Retinal pigment epithelial cell (primary cell): ENCODE measurements around the gene ATP8B4.
A peak's percentile ranks its signal among the peaks of the same experiment; 100 is the strongest.
"Not testable (repeated sequence)": the region's sequence is repeated elsewhere in the genome, so short reads cannot be mapped to it uniquely, and the experiment has no call there.

Source experiments
- DNase-seq: peaks from one replicate; pipeline ENCODE4 v3.0.0-alpha.2; 2010; ENCODE audit warnings: low read depth
- H3K4me3 ChIP-seq: 2 replicates; pipeline ENCODE4 v1.5.1; 2011; ENCODE audit warnings: mild to moderate bottlenecking, low read length, control low read depth, moderate library complexity
- CTCF ChIP-seq: conservative IDR thresholded peaks from 2 replicates; pipeline ENCODE4 v1.5.1; 2011; ENCODE audit warnings: low read depth, low read length, control low read depth, inconsistent platforms

Gene ATP8B4

GRCh38 chr15:49964061-49964460, 155.0 kb downstream of the ATP8B4 start:
- no peak for DNase-seq
- TF ChIP-seq CTCF: no peak
- H3K4me3 ChIP-seq: no peak overlapping the region

- not testable (repeated sequence) for H3K4me3 ChIP-seq, DNase-seq
Observed at GRCh38 chr15:49963033-49963772, 155.8 kb downstream of the ATP8B4 start.

DNA sequence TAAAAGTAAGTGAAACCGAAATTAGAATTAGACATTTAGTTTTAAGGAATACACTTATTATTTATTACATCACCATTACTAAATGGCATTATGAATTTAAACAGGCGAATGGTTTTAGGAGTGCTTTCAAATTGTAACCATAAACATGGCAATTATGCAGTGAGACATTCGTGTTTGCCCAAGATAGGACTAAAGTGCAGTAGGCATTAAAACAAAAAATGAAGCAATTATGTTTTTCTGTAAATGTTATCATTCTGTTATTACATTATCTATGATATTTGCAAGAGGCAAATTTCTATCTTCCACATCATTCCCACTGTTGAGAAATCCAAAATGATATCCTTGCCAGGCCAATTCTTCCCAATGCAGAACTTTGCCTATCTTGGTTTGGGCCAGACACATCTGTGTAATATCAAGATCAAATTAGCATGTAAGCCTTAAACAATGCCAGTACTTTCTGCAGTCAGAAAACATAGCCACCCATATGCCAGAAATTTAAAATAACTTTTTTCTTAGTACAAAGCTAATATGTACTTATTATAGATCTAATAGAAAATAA, 156.9 kb downstream of the ATP8B4 start:
- TF ChIP-seq CTCF: no peak
- no peak for DNase-seq

GRCh38 chr15:49953421-49953820, 165.6 kb downstream of the ATP8B4 start:
- no peak for TF ChIP-seq CTCF
- DNase-seq: peak; percentile 20
- H3K4me3 ChIP-seq: no peak overlapping the region

More for the DNA sequence above, 156.9 kb downstream of the ATP8B4 start:
- no peak overlapping the region for H3K4me3 ChIP-seq

GRCh38 chr15:49946681-49947080, 172.4 kb downstream of the ATP8B4 start:
- DNase-seq: no peak
- no peak overlapping the region for H3K4me3 ChIP-seq
- no peak for TF ChIP-seq CTCF

DNA sequence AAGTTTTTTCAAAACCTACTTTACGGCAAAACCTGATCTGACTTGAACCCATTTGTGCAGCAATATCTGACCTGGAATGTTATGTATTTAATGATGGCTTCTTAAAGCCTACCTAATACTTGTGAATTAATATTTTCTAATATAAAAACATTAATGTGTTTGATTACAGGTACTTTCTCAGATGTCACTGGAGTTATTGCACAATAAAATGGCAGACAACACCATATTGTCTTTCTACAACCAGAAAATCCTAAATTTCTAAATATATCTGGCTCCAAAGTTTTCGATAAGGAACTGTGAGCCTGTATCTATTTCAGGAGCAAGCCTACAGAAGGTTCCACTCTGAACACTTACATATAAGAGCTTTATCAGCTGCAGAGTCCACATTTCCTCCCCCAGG, 184.5 kb downstream of the ATP8B4 start:
- TF ChIP-seq CTCF: no peak
- no peak for DNase-seq
- no peak overlapping the region for H3K4me3 ChIP-seq

GRCh38 chr15:49927189-49927861, 191.7 kb downstream of the ATP8B4 start:
- TF ChIP-seq CTCF: no peak
- no peak overlapping the region for H3K4me3 ChIP-seq
- no peak for DNase-seq
